Kidney epithelial cell (primary cell): ENCODE data around the gene USP21. TPM values are rescaled to one million over a fixed set of nuclear protein-coding genes. Genes with fewer than 3 reads are reported as not detected.

Experiments
- DNase-seq: peaks from one replicate; pipeline ENCODE4 v3.0.0-alpha.2; 2010; ENCODE audit warnings: low read depth
- H3K27me3 ChIP-seq: 2 replicates; pipeline ENCODE4 v1.6.0; 2011; ENCODE audit warnings: low read length; ENCODE audit not compliant: control insufficient read depth, insufficient read depth
- H3K36me3 ChIP-seq: 2 replicates; pipeline ENCODE4 v1.5.1; 2011; ENCODE audit warnings: low read length; ENCODE audit not compliant: control insufficient read depth, insufficient read depth
- H3K4me3 ChIP-seq: 2 replicates; pipeline ENCODE4 v1.5.1; 2011; ENCODE audit warnings: low read depth, mild to moderate bottlenecking, control low read depth, low read length
- CTCF ChIP-seq: IDR thresholded peaks from 2 replicates; pipeline ENCODE4 v1.5.1; 2011; ENCODE audit warnings: mild to moderate bottlenecking, moderate library complexity, low read length, control low read depth, inconsistent platforms; ENCODE audit not compliant: insufficient read depth, poor library complexity, severe bottlenecking
- total RNA-seq: library from RNA; depleted of rRNA; stranded (reverse); fragments of >200 nt; gene quantifications from 2 replicates; pipeline ENCODE4 v1.2.3, GENCODE V29; 2015

Gene USP21
- total RNA-seq, 1 donor from 2014 or later = 10.5 TPM

DNA sequence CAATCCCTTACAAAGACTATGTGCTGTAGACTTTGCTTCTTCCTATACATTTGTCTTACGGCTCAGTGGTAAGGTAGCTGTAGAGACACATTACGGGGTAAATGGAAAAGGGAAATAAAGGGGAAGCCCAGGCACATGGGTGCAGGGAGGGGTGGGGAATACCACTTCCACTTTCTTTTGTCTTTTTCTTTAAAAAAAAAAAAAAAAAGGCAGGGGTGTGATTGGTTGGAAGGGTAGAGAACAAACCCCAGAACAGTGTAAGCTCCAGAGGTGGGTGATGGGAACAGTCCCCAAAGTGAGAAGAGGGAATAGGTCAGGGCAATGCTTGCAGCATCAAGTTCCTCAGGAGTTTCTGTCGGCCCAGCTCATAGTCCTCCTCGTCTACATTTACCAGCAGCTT lies 37.5 kb upstream of the USP21 start:
- TF ChIP-seq CTCF = no peak
- Histone ChIP-seq H3K4me3 (no peak overlapping the region), H3K36me3 (peaks cover 2% of the 10 kb centered on the region), H3K27me3 (no peaks in the 10 kb centered on the region)
- no peak for DNase-seq

DNA sequence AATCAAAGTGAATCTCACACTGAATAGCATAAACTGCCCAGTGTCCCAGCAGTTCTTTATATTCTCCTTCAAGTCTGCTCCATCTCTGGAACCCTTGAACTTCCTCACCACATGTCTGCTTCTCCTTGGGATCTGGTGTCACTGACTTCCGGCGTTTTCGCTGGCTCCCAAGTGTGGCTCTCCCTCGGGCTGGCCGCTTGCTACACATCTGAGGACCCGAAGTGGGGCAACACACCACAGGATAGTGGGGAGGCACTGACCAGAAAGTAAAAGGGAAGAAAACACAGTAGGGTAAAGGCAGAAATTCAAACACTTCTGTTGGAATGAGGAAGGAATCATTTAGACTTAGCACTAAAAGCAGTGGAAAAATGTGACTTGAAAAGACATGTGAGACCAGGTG lies 36.3 kb upstream of the USP21 start:
- no peaks in the 10 kb centered on the region for H3K27me3 ChIP-seq
- TF ChIP-seq CTCF = no peak
- DNase-seq = no peak
- H3K36me3 ChIP-seq = peaks cover 2% of the 10 kb centered on the region
- no peak overlapping the region for H3K4me3 ChIP-seq

- H3K27me3 ChIP-seq = no peaks in the 10 kb centered on the region
- TF ChIP-seq CTCF = no peak
- no peaks in the 10 kb centered on the region for H3K36me3 ChIP-seq
- DNase-seq = no peak
- H3K4me3 ChIP-seq = no peak overlapping the region
Measured at GRCh38 chr1:161127649-161128048, 31.7 kb upstream of the USP21 start.

DNA sequence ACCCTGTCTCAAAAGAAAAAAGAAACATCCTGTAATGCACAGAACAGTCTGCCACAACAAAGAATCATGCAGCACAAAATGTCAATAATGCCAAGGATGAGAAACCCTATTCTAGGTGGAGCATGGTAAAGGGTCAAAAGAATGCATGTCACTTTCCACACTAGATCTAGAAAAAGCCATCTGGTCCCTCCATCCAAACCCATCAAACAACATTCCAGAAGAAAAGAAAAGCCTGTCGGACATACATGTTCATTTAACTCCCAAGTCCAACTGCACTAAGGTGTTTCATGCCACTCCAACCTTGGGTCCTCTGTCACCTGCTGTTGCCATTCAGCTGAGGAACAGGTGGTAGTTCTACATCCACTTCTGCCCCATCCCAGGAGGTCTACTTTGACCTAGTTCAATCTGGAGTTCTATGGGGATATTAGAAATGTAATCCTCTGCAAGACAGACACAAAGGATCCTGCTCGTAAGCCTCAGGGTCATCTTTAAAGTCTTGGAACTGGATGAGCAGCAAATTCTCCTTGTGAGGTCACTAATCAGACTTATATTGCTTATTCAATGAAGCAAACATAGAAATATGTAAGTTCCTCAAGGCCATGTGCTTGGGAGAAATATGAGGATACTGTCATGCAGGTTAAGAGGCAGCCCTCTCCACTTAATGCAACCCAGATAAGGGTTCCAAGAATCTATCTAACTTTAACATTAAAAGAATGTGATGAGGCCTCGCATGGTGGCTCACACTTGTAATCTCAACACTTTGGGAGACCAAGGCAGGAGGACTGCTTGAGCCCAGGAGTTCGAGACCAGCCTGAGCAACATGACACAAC lies 30.5 kb upstream of the USP21 start:
- no peak for TF ChIP-seq CTCF
- no peak for DNase-seq
- H3K36me3 ChIP-seq = no peaks in the 10 kb centered on the region
- no peaks in the 10 kb centered on the region for H3K27me3 ChIP-seq
- no peak overlapping the region for H3K4me3 ChIP-seq

- H3K36me3 ChIP-seq = no peaks in the 10 kb centered on the region
- H3K27me3 ChIP-seq = no peaks in the 10 kb centered on the region
- no peak for TF ChIP-seq CTCF
- no peak for DNase-seq
- no peak overlapping the region for H3K4me3 ChIP-seq
Measured at GRCh38 chr1:161130266-161130665, 29.0 kb upstream of the USP21 start.
